ENCODE data around the gene TMEM151B.
"Not testable (repeated sequence)": the region's sequence is repeated elsewhere in the genome, so short reads cannot be mapped to it uniquely, and the experiment has no call there.

Gene TMEM151B

GRCh38 chr6:44335631-44336030, 65.4 kb downstream of the TMEM151B start:
- Histone ChIP-seq H3K4me1 (ENCODE audit: insufficient read depth, low read length) (peaks cover 10% of the 10 kb centered on the region), H3K9me3 (ENCODE audit: control insufficient read depth, insufficient read depth, low read length) (no peaks in the 10 kb centered on the region), H3K9ac (ENCODE audit: low read depth, low read length) (no peak overlapping the region), H3K36me3 (ENCODE audit: insufficient read depth, low read length) (no peaks in the 10 kb centered on the region)

GRCh38 chr6:44338228-44339122, 68.2 kb downstream of the TMEM151B start:
- Histone ChIP-seq H3K36me3 (ENCODE audit: insufficient read depth, low read length) (no peaks in the 10 kb centered on the region), H3K9me3 (ENCODE audit: control insufficient read depth, insufficient read depth, low read length) (no peaks in the 10 kb centered on the region), H3K9ac (ENCODE audit: low read depth, low read length) (no peak overlapping the region), H3K4me1 (ENCODE audit: insufficient read depth, low read length) (peaks cover 10% of the 10 kb centered on the region)

GRCh38 chr6:44339301-44339700, 69.1 kb downstream of the TMEM151B start:
- Histone ChIP-seq H3K9me3 (ENCODE audit: control insufficient read depth, insufficient read depth, low read length) (no peaks in the 10 kb centered on the region), H3K9ac (ENCODE audit: low read depth, low read length) (no peak overlapping the region), H3K4me1 (ENCODE audit: insufficient read depth, low read length) (peaks cover 10% of the 10 kb centered on the region), H3K36me3 (ENCODE audit: insufficient read depth, low read length) (no peaks in the 10 kb centered on the region)

- H3K4me1 ChIP-seq (ENCODE audit: insufficient read depth, low read length), result peaks cover 10% of the 10 kb centered on the region
- H3K36me3 ChIP-seq (ENCODE audit: insufficient read depth, low read length), result no peaks in the 10 kb centered on the region
- no peaks in the 10 kb centered on the region for H3K9me3 ChIP-seq (ENCODE audit: control insufficient read depth, insufficient read depth, low read length)
- H3K9ac ChIP-seq (ENCODE audit: low read depth, low read length), result no peak overlapping the region
Observed at GRCh38 chr6:44339763-44340625, 69.7 kb downstream of the TMEM151B start.

- H3K36me3 ChIP-seq (ENCODE audit: insufficient read depth, low read length), result no peaks in the 10 kb centered on the region
- peaks cover 3% of the 10 kb centered on the region; the same call in 1 of the 2 replicates for H3K4me1 ChIP-seq (ENCODE audit: insufficient read depth, low read length)
- no peaks in the 10 kb centered on the region for H3K9me3 ChIP-seq (ENCODE audit: control insufficient read depth, insufficient read depth, low read length)
- no peak overlapping the region for H3K9ac ChIP-seq (ENCODE audit: low read depth, low read length)
Observed at GRCh38 chr6:44341095-44341890, 71.0 kb downstream of the TMEM151B start.

- no peaks in the 10 kb centered on the region for H3K9me3 ChIP-seq (ENCODE audit: control insufficient read depth, insufficient read depth, low read length)
- no peaks in the 10 kb centered on the region for H3K36me3 ChIP-seq (ENCODE audit: insufficient read depth, low read length)
- H3K9ac ChIP-seq (ENCODE audit: low read depth, low read length), result no peak overlapping the region
- H3K4me1 ChIP-seq (ENCODE audit: insufficient read depth, low read length), result no peaks in the 10 kb centered on the region
Observed at GRCh38 chr6:44342052-44342451, 71.8 kb downstream of the TMEM151B start.

- H3K9ac ChIP-seq (ENCODE audit: low read depth, low read length), result peak within 1 kb of the TSS; percentile 39; the same call in 1 of the 2 replicates
- H3K4me1 ChIP-seq (ENCODE audit: insufficient read depth, low read length), result no peaks in the 10 kb centered on the region
- no peaks in the 10 kb centered on the region for H3K36me3 ChIP-seq (ENCODE audit: insufficient read depth, low read length)
Observed at GRCh38 chr6:44342489-44342888, 72.2 kb downstream of the TMEM151B start, which contains the start of gene SPATS1. Gene SPATS1, plus strand, starts transcription at chr6:44342650. Its CDS starts 446 bp downstream, at chr6:44343096.

GRCh38 chr6:44346818-44347217, 76.6 kb downstream of the TMEM151B start:
- H3K9me3 ChIP-seq (ENCODE audit: control insufficient read depth, insufficient read depth, low read length); H3K36me3 ChIP-seq (ENCODE audit: insufficient read depth, low read length); H3K4me1 ChIP-seq (ENCODE audit: insufficient read depth, low read length); H3K9ac ChIP-seq (ENCODE audit: low read depth, low read length): not testable (repeated sequence)

More at GRCh38 chr6:44342489-44342888, 72.2 kb downstream of the TMEM151B start, which contains the start of gene SPATS1:
- no peaks in the 10 kb centered on the region for H3K9me3 ChIP-seq (ENCODE audit: control insufficient read depth, insufficient read depth, low read length)

- Histone ChIP-seq H3K36me3 (ENCODE audit: insufficient read depth, low read length) (no peaks in the 10 kb centered on the region), H3K9me3 (ENCODE audit: control insufficient read depth, insufficient read depth, low read length) (no peaks in the 10 kb centered on the region), H3K9ac (ENCODE audit: low read depth, low read length) (peak overlapping the region; percentile 32; the same call in 1 of the 2 replicates), H3K4me1 (ENCODE audit: insufficient read depth, low read length) (peaks cover 8% of the 10 kb centered on the region; the same call in 1 of the 2 replicates)
Observed at GRCh38 chr6:44349904-44350649, 79.8 kb downstream of the TMEM151B start.

- not testable (repeated sequence) for H3K9ac ChIP-seq (ENCODE audit: low read depth, low read length); H3K4me1 ChIP-seq (ENCODE audit: insufficient read depth, low read length); H3K9me3 ChIP-seq (ENCODE audit: control insufficient read depth, insufficient read depth, low read length); H3K36me3 ChIP-seq (ENCODE audit: insufficient read depth, low read length)
Observed at GRCh38 chr6:44350650-44350994, 80.4 kb downstream of the TMEM151B start.

- no peak overlapping the region for H3K9ac ChIP-seq (ENCODE audit: low read depth, low read length)
Observed at GRCh38 chr6:44352259-44352658, 82.0 kb downstream of the TMEM151B start.

GRCh38 chr6:44353336-44353735, 83.1 kb downstream of the TMEM151B start:
- Histone ChIP-seq H3K9me3 (ENCODE audit: control insufficient read depth, insufficient read depth, low read length) (no peaks in the 10 kb centered on the region; the same call in 1 of the 2 replicates), H3K4me1 (ENCODE audit: insufficient read depth, low read length) (peaks cover 8% of the 10 kb centered on the region; the same call in 1 of the 2 replicates), H3K9ac (ENCODE audit: low read depth, low read length) (no peak overlapping the region), H3K36me3 (ENCODE audit: insufficient read depth, low read length) (no peaks in the 10 kb centered on the region)

More at GRCh38 chr6:44352259-44352658, 82.0 kb downstream of the TMEM151B start:
- no peaks in the 10 kb centered on the region for H3K36me3 ChIP-seq (ENCODE audit: insufficient read depth, low read length)
- no peaks in the 10 kb centered on the region; the same call in 1 of the 2 replicates for H3K9me3 ChIP-seq (ENCODE audit: control insufficient read depth, insufficient read depth, low read length)
- H3K4me1 ChIP-seq (ENCODE audit: insufficient read depth, low read length), result peaks cover 8% of the 10 kb centered on the region; the same call in 1 of the 2 replicates

GRCh38 chr6:44355640-44356039, 85.4 kb downstream of the TMEM151B start:
- no peaks in the 10 kb centered on the region for H3K36me3 ChIP-seq (ENCODE audit: insufficient read depth, low read length)
- H3K4me1 ChIP-seq (ENCODE audit: insufficient read depth, low read length), result no peaks in the 10 kb centered on the region
- no peaks in the 10 kb centered on the region; the same call in 1 of the 2 replicates for H3K9me3 ChIP-seq (ENCODE audit: control insufficient read depth, insufficient read depth, low read length)
- H3K9ac ChIP-seq (ENCODE audit: low read depth, low read length), result no peak overlapping the region

Measured in ES-I3 (cell line).